ENCODE results near the gene RAB25.

Gene RAB25

GRCh38 chr1:156060937-156061636, at the start of gene RAB25:
TSS of gene RAB25 (plus strand) at chr1:156061160. CDS start at chr1:156061401, 241 bp downstream.
- H3K4me3 ChIP-seq (ENCODE audit: low read depth, low read length): no peak within 1 kb of the TSS
- H3K27ac ChIP-seq: no peak within 1 kb of the TSS
- TF ChIP-seq CTCF (IDR thresholded peaks at IDR 0.05; ENCODE audit: low read depth, low read length): no peak
- no peaks in the 10 kb centered on the region for H3K27me3 ChIP-seq (ENCODE audit: insufficient read depth, low read depth, severe bottlenecking)
- H3K36me3 ChIP-seq: peaks cover 18% of the 10 kb centered on the region
- H3K9me3 ChIP-seq (ENCODE audit: severe bottlenecking): no peaks in the 10 kb centered on the region
- no peak for DNase-seq

GRCh38 chr1:156012051-156012817, 48.7 kb upstream of the RAB25 start:
- H3K9me3 ChIP-seq (ENCODE audit: severe bottlenecking): no peaks in the 10 kb centered on the region
- H3K27me3 ChIP-seq (ENCODE audit: insufficient read depth, low read depth, severe bottlenecking): no peaks in the 10 kb centered on the region
- TF ChIP-seq CTCF (IDR thresholded peaks at IDR 0.05; ENCODE audit: low read depth, low read length): no peak
- H3K27ac ChIP-seq: no peak overlapping the region
- peaks cover 92% of the 10 kb centered on the region for H3K36me3 ChIP-seq
- no peak overlapping the region for H3K4me3 ChIP-seq (ENCODE audit: low read depth, low read length)
- no peak for DNase-seq

- H3K4me3 ChIP-seq (ENCODE audit: low read depth, low read length): no peak overlapping the region
- TF ChIP-seq CTCF (IDR thresholded peaks at IDR 0.05; ENCODE audit: low read depth, low read length): no peak
- no peak for DNase-seq
- peaks cover 96% of the 10 kb centered on the region for H3K36me3 ChIP-seq
- no peak overlapping the region for H3K27ac ChIP-seq
- H3K9me3 ChIP-seq (ENCODE audit: severe bottlenecking): no peaks in the 10 kb centered on the region
- no peaks in the 10 kb centered on the region for H3K27me3 ChIP-seq (ENCODE audit: insufficient read depth, low read depth, severe bottlenecking)
Observed at GRCh38 chr1:156014829-156015228, 46.1 kb upstream of the RAB25 start.

- H3K36me3 ChIP-seq: peaks cover 48% of the 10 kb centered on the region
- DNase-seq: no peak
- H3K9me3 ChIP-seq (ENCODE audit: severe bottlenecking): no peaks in the 10 kb centered on the region
- peak overlapping the region; percentile 81 for H3K4me3 ChIP-seq (ENCODE audit: low read depth, low read length)
- no peak for TF ChIP-seq CTCF (IDR thresholded peaks at IDR 0.05; ENCODE audit: low read depth, low read length)
- no peaks in the 10 kb centered on the region for H3K27me3 ChIP-seq (ENCODE audit: insufficient read depth, low read depth, severe bottlenecking)
- peak overlapping the region; percentile 77 for H3K27ac ChIP-seq
Observed at GRCh38 chr1:156019946-156020292, 41.0 kb upstream of the RAB25 start.

- Histone ChIP-seq H3K4me3 (ENCODE audit: low read depth, low read length) (peak within 1 kb of the TSS; percentile 81), H3K27me3 (ENCODE audit: insufficient read depth, low read depth, severe bottlenecking) (no peaks in the 10 kb centered on the region), H3K27ac (peak within 1 kb of the TSS; percentile 77), H3K9me3 (ENCODE audit: severe bottlenecking) (no peaks in the 10 kb centered on the region), H3K36me3 (peaks cover 46% of the 10 kb centered on the region)
- TF ChIP-seq CTCF (IDR thresholded peaks at IDR 0.05; ENCODE audit: low read depth, low read length): no peak
- peak; percentile 96 for DNase-seq
Observed at GRCh38 chr1:156020293-156021092, 40.5 kb upstream of the RAB25 start, which contains the start of gene SSR2. TSS of gene SSR2 (minus strand) at chr1:156020951. CDS start at chr1:156020167, 784 bp downstream.
